Neural progenitor cell (in vitro differentiated cells): ENCODE data around the gene TLE1. TPM values are rescaled to one million over a fixed set of nuclear protein-coding genes. Genes with fewer than 3 reads are reported as not detected.

Source experiments
- DNase-seq: peaks from one replicate; pipeline ENCODE4 v3.0.0-alpha.2; 2016; ENCODE audit warnings: low spot score
- H2AFZ ChIP-seq: fragments of 200-600 bp; sonication (generic); replicated peaks from 2 replicates; pipeline ENCODE4 v1.6.1; 2016; ENCODE audit warnings: antibody characterized with exemption
- H3F3A ChIP-seq: fragments of 200-600 bp; sonication (generic); 2 replicates; pipeline ENCODE4 v1.6.1; 2016; ENCODE audit warnings: antibody characterized with exemption, low read depth
- H3K27ac ChIP-seq: fragments of 200-600 bp; sonication (generic); 2 replicates; pipeline ENCODE4 v1.5.1; 2016; ENCODE audit warnings: mild to moderate bottlenecking
- H3K27me3 ChIP-seq: fragments of 200-600 bp; sonication (generic); 2 replicates; pipeline ENCODE4 v1.6.1; 2016; ENCODE audit warnings: mild to moderate bottlenecking, moderate library complexity
- H3K36me3 ChIP-seq: fragments of 200-600 bp; sonication (generic); 2 replicates; pipeline ENCODE4 v1.5.1; 2016
- H3K4me1 ChIP-seq: fragments of 200-600 bp; sonication (generic); 2 replicates; pipeline ENCODE4 v1.6.1; 2016; ENCODE audit warnings: mixed run types
- H3K4me2 ChIP-seq: fragments of 200-600 bp; sonication (generic); 2 replicates; pipeline ENCODE4 v1.6.1; 2016
- H3K4me3 ChIP-seq: fragments of 200-600 bp; sonication (generic); 2 replicates; pipeline ENCODE4 v1.5.1; 2016
- H3K79me2 ChIP-seq: fragments of 200-600 bp; sonication (generic); 2 replicates; pipeline ENCODE4 v1.6.1; 2016; ENCODE audit warnings: low read depth
- H3K9ac ChIP-seq: fragments of 200-600 bp; sonication (generic); 2 replicates; pipeline ENCODE4 v1.6.1; 2016
- H3K9me3 ChIP-seq: fragments of 200-600 bp; sonication (generic); 2 replicates; pipeline ENCODE4 v1.5.1; 2016; ENCODE audit warnings: low read depth
- H4K20me1 ChIP-seq: fragments of 200-600 bp; sonication (generic); 2 replicates; pipeline ENCODE4 v1.6.1; 2016; ENCODE audit warnings: low read depth
- H3K27ac Mint-ChIP-seq: 3 replicates; pipeline ENCODE4 v1.8.0; 2021; ENCODE audit warnings: mixed read lengths
- H3K27me3 Mint-ChIP-seq: 2 replicates; pipeline ENCODE4 v1.8.0; 2022; ENCODE audit warnings: low read depth, mild to moderate bottlenecking, inconsistent platforms, moderate library complexity, mixed read lengths; ENCODE audit not compliant: insufficient read depth
- H3K36me3 Mint-ChIP-seq: 3 replicates; pipeline ENCODE4 v1.8.0; 2021; ENCODE audit warnings: mixed read lengths
- H3K4me1 Mint-ChIP-seq: 3 replicates; pipeline ENCODE4 v1.8.0; 2021; ENCODE audit warnings: mixed read lengths
- H3K4me3 Mint-ChIP-seq: 3 replicates; pipeline ENCODE4 v1.8.0; 2021; ENCODE audit warnings: mild to moderate bottlenecking, moderate library complexity, mixed read lengths
- H3K9me3 Mint-ChIP-seq: 3 replicates; pipeline ENCODE4 v1.8.0; 2020; ENCODE audit warnings: mixed read lengths
- EZH2 ChIP-seq: fragments of 200-600 bp; sonication (generic); IDR thresholded peaks from 2 replicates; pipeline ENCODE4 v1.6.1; 2017; ENCODE audit warnings: antibody characterized with exemption, mild to moderate bottlenecking, moderate library complexity
- EZH2phosphoT487 ChIP-seq: fragments of 200-600 bp; sonication (generic); IDR thresholded peaks from 2 replicates; pipeline ENCODE4 v1.6.1; 2017; ENCODE audit warnings: antibody characterized with exemption
- total RNA-seq: library from RNA; depleted of rRNA; stranded (reverse); fragments of >200 nt; gene quantifications from 2 replicates; pipeline ENCODE4 v1.2.3, GENCODE V29; 2015; ENCODE audit warnings: low replicate concordance
- TF ChIP-seq, protein P1 (sequence below): fragments of 200-600 bp; sonication (generic); IDR thresholded peaks from 2 replicates; pipeline ENCODE4 v1.5.1; 2017; ENCODE audit warnings: antibody characterized with exemption, mild to moderate bottlenecking

The TLE1 gene
- total RNA-seq, 1 donor from 2014 or later = 54.7 TPM

DNA sequence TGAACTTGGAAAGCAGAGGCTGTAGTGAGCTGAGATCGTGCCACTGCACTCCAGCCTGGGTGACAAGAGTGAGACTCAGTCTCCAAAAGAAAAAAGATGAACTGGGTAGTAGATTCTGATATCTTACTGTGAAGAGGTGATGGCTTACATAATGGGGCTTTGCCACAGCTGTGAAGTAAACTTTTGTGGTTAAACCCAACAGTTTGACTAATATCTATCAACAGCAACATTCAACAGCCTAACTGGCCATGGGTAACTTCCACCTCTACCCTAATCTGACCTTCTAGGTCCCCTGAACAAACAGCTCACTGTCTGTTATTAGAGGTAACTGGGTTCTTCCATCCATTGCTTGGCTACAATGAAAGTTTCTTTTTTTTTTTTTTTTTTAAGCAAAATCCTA, 52.1 kb downstream of the TLE1 start:
- H3F3A ChIP-seq = peaks cover 14% of the 10 kb centered on the region
- no peak overlapping the region for H3K27ac ChIP-seq
- H2AFZ ChIP-seq = no peak overlapping the region
- H4K20me1 ChIP-seq = peaks cover 11% of the 10 kb centered on the region
- Mint-ChIP-seq H3K27ac (no peak overlapping the region), H3K4me1 (peaks cover 49% of the 10 kb centered on the region), H3K27me3 (no peaks in the 10 kb centered on the region), H3K9me3 (no peaks in the 10 kb centered on the region), H3K36me3 (peaks cover 25% of the 10 kb centered on the region), H3K4me3 (no peak overlapping the region)
- no peak for DNase-seq
- no peak overlapping the region for H3K9ac ChIP-seq
- TF ChIP-seq, protein P1, sequence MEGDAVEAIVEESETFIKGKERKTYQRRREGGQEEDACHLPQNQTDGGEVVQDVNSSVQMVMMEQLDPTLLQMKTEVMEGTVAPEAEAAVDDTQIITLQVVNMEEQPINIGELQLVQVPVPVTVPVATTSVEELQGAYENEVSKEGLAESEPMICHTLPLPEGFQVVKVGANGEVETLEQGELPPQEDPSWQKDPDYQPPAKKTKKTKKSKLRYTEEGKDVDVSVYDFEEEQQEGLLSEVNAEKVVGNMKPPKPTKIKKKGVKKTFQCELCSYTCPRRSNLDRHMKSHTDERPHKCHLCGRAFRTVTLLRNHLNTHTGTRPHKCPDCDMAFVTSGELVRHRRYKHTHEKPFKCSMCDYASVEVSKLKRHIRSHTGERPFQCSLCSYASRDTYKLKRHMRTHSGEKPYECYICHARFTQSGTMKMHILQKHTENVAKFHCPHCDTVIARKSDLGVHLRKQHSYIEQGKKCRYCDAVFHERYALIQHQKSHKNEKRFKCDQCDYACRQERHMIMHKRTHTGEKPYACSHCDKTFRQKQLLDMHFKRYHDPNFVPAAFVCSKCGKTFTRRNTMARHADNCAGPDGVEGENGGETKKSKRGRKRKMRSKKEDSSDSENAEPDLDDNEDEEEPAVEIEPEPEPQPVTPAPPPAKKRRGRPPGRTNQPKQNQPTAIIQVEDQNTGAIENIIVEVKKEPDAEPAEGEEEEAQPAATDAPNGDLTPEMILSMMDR = no peak
- TF ChIP-seq EZH2phosphoT487 (no peak), EZH2 (no peak)
- H3K36me3 ChIP-seq = no peaks in the 10 kb centered on the region
- no peak overlapping the region for H3K4me3 ChIP-seq
- no peaks in the 10 kb centered on the region for H3K27me3 ChIP-seq
- no peak overlapping the region for H3K4me2 ChIP-seq
- H3K79me2 ChIP-seq = peaks cover 64% of the 10 kb centered on the region
- no peaks in the 10 kb centered on the region for H3K9me3 ChIP-seq
- peaks cover 40% of the 10 kb centered on the region for H3K4me1 ChIP-seq

DNA sequence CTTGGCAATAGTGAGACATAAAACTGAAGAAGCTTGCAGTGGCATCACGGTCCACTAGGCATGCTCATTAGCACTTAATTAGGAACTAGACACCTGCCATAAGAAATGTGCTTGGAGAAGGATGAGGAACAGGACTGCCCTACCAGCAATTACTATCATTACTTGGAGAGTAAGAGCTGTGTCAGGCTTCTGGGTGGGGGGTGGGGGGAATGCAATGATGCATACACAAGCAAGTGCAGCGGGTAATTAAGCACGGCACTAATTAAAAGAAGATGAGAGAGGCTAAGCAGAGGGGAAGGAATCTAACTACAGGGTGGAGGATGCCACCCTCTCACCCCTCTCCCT, 53.1 kb downstream of the TLE1 start:
- TF ChIP-seq EZH2 (no peak), EZH2phosphoT487 (no peak)
- TF ChIP-seq, protein P1 = no peak
- Histone ChIP-seq H3K4me3 (no peak overlapping the region), H3K9ac (no peak overlapping the region), H3K27me3 (no peaks in the 10 kb centered on the region), H3K27ac (no peak overlapping the region), H3K9me3 (no peaks in the 10 kb centered on the region), H3F3A (peaks cover 14% of the 10 kb centered on the region), H3K4me2 (peak overlapping the region; percentile 33), H2AFZ (no peak overlapping the region), H3K36me3 (no peaks in the 10 kb centered on the region), H3K79me2 (peaks cover 54% of the 10 kb centered on the region), H3K4me1 (peaks cover 32% of the 10 kb centered on the region), H4K20me1 (peaks cover 11% of the 10 kb centered on the region)
- Mint-ChIP-seq H3K27ac (no peak overlapping the region), H3K9me3 (no peaks in the 10 kb centered on the region), H3K27me3 (no peaks in the 10 kb centered on the region), H3K4me3 (no peak overlapping the region), H3K36me3 (peaks cover 29% of the 10 kb centered on the region), H3K4me1 (peaks cover 56% of the 10 kb centered on the region)
- no peak for DNase-seq

DNA sequence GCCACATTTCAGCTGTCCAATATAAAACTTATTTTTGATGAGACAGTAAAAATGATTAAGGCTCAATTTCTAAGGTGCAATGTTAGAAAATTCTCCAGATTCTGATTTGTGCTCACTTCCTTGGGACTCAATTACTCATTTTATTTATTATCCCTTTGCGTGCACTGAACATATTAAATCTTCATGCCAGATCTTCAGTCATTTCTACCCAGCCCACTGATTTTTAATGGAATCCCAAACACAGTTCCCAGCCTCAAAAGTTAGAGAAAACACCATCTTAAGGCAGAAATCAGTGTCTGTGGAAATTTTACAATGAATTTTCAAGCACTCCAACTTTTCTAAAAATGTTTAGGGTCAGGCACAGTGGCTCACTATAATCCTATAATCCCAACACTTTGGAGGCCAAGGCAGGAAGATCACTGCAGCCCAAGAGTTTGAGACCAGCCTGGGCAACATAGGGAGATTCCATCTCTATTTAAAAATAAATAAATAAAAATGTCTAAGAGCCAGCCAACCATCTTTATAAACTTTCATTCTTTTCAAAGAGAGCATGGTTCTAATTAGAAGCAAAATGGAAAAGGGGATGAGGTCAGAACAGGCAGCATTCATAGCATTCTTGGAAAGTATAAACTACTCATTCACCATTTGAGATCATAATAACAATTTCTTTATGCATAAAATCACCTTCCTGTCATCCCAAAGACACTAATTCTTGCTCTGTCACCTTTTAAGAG, 53.7 kb downstream of the TLE1 start:
- peak overlapping the region; percentile 56 for H3K27ac ChIP-seq
- H3K9ac ChIP-seq = no peak overlapping the region
- Mint-ChIP-seq H3K27me3 (no peaks in the 10 kb centered on the region), H3K9me3 (no peaks in the 10 kb centered on the region), H3K4me3 (no peak overlapping the region), H3K36me3 (peaks cover 28% of the 10 kb centered on the region), H3K4me1 (peaks cover 58% of the 10 kb centered on the region), H3K27ac (no peak overlapping the region)
- H3F3A ChIP-seq = peaks cover 14% of the 10 kb centered on the region
- no peak overlapping the region for H3K4me3 ChIP-seq
- DNase-seq = no peak
- H2AFZ ChIP-seq = no peak overlapping the region
- no peaks in the 10 kb centered on the region for H3K9me3 ChIP-seq
- no peaks in the 10 kb centered on the region for H3K27me3 ChIP-seq
- peaks cover 49% of the 10 kb centered on the region for H3K79me2 ChIP-seq
- H3K4me2 ChIP-seq = peak overlapping the region; percentile 33
- TF ChIP-seq, protein P1 = no peak
- TF ChIP-seq EZH2phosphoT487 (no peak), EZH2 (no peak)
- H4K20me1 ChIP-seq = peaks cover 11% of the 10 kb centered on the region
- no peaks in the 10 kb centered on the region for H3K36me3 ChIP-seq
- peaks cover 30% of the 10 kb centered on the region for H3K4me1 ChIP-seq
